HG03457 (cell line): Measurements from ENCODE around the gene IRX4.
"Not testable (repeated sequence)": the region's sequence is repeated elsewhere in the genome, so short reads cannot be mapped to it uniquely, and the experiment has no call there.

Experiments used
- ATAC-seq: cut with Tn5 transposase; IDR thresholded peaks from one replicate; pipeline ENCODE4 v1.9.1; 2021; ENCODE audit warnings: moderate number of reproducible peaks; ENCODE audit not compliant: unreplicated experiment

Gene IRX4

DNA sequence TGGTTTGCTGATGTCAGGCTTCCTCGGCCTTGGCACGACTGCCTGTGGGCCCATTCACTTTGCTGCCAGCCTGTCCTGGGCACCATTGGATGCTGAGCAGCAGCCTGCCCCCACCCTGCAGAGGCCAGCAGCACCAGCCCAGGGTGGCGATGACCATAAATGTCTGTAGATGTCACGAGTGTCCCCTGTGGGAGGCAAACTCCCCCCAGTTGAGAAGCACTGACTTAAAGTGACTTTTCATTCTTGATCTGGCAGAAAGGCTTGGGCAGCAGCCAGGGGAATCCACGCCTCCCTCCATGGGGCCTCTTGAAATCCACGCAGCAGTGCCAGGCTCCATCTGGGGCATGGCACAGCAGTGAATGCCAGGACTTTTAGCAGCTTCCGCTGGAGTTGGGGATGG, 21.8 kb downstream of the IRX4 start:
- ATAC-seq, result no peak

DNA sequence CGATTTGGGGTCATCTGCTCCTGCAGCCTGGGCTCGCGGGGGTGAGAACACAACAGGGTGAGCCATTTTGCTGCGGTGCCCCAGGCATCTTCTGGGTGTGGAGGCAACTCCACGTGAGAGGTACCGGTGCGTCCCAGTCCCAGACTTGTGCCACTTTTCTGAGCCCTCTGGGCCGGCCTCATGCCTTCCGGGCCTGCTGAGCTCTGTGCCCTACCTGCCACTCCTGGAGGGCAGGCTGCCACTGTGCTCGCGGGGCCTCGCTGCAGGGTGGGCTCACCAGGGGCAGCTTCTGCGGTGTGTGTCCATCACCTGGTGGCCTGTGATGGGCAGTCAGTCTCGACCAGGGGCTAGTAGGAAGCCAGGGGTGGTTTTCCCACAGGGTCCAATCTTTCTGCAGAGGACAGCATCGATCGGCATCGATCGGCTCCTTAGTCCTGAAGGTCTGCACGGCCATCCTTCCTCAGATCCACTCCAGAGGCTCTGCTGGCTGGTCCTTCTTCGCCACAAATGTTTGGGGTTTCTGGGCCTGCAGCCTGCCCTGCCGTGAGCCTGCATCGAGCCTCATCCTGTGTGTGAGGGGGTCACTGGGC, 22.6 kb downstream of the IRX4 start:
- ATAC-seq, result no peak

DNA sequence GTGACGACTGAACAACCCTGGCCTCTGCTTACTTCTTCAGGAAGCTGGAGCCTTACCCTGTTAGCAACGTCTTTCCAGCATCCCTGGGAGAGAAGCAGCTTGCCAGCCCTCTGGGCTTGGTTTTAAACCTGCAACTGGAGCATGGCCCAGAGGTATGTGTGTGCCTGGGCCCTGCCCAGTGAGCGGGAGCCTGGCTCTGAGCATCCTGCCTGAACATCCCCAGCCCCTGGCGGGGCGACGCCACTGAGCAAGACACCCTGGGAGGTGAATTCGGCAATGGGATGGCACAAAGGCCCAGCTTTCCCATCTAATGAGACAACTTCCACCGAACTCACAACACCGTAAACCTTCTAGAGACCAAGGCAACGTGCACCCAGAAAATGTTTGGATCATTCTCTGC, 23.6 kb downstream of the IRX4 start:
- no peak for ATAC-seq

DNA sequence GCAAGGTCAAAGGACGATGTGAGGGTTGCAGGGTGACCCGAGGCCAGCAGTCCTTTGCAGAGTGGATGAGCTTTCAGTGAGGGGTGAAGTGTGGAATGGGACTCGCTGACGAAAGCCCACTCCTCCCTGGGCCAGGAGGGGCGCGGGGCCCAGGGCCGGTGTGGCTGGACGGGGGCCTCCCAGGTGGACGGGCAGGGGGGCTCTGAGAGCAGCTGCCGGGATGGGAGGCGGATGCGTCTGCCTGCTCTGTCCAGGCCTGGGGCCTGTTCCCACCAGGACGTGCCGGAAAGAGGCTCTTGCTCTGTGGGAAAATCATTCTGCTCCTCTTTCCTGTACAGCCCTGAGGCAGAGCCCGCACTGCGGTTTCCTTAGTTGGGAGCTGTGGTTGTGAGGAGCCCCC, 24.3 kb downstream of the IRX4 start:
- ATAC-seq, result no peak

DNA sequence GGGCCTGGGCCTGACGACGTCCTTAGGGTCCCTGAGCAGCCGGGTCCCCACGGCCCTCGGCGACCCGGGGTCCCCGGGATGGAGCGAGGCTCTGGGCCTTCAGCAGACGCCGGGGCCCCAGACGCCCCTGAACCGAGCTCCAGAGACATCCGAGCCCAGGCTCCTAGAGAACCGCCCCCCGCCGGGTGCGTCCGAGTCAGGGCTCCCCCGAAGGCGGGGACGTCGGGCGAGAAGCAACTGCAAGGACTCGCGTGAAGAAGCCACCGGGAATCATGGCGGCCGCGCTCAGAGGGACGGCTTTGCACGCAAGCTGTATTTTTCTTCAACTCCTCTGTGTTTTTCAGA, 25.5 kb downstream of the IRX4 start:
- no peak for ATAC-seq

DNA sequence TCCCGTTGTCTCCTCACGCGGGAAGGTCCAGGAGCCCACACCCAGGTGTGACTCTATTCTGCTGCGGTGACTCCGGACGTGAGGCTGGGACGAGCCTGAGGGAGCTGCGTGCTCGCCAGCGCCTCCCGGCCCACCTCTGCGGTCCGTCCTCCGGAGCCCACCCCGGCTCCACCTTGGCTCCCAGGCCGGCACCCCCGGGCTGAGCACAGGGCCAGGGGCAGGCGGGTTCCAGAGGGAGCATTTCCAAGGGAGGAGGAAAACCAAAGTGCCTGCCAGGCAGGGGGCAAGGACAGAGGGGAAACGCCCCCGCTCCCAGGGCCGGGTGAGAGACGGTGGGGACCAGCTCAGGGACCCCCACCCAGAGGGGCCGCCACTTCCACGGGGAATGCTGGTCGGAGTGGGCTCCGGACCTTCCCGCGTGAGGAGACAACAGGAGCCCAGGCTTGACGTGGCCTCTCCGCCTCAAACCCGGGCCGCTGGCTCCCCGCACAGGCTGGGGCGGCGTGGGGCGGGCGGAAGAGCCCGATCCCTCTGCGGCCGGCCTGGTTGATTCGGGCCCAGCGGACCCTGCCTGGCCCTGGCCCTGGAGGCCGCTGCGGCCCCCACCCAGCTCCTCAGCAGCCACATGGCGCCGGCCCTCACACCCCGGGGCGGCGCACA, 26.0 kb downstream of the IRX4 start:
- ATAC-seq, result no peak

DNA sequence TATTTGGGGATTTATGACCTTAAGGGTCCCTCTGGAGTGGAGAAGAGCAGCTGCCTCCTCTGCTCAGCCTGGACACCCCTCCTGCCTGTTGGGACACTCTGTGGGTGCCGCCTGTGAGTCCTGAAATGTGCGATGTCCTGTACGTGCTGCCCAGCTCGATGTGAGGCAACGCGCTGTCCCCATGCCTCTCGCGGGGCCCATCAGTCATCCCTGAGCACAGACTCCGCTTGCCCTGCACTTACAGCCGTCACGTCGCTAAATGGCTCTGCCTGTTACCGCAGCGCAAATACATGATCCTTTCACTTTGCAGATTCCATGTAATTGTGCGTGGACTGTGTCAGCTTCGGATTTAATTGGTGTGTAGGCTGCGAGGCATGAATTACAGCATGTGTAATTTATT, 27.1 kb downstream of the IRX4 start:
- ATAC-seq, result no peak

DNA sequence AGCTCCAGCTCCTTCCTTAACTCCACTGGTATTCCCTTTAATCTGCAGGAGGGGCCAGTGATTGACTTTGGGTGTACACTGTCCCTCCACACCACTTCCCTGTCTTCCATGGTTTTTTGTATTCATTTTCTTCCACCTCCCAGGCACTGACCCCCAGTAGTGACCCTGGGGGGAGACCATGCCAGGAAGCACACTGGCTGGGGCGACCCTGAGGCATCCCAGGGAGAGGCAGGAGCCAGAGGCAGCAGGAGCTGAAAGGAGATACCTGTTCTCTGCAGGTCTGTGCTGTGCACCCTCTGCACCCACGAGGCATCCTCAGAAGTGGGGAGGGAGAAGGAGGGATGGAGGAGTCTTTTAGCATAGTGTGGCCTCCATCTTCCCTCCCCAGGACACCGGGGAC, 27.6 kb downstream of the IRX4 start:
- no peak for ATAC-seq

DNA sequence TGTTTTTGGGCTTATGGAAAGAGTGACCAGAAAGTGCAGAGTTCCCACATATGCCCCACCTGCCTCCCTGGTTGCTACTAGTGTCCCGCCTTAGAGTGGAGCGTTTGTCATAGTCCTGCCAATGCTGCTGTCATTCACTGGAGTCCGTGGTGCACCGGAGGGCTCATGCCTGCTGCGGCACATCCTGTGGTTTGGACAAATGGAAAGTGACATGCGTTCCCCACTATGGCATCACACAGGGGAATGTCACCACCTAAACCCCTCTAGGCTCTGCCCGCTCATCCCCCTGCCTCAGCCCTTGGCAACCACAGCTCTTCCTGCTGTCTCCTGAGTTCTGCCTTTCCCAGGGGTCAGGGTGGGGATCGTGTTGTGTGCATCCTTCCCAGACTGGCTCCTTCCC, 29.2 kb downstream of the IRX4 start:
- no peak for ATAC-seq

DNA sequence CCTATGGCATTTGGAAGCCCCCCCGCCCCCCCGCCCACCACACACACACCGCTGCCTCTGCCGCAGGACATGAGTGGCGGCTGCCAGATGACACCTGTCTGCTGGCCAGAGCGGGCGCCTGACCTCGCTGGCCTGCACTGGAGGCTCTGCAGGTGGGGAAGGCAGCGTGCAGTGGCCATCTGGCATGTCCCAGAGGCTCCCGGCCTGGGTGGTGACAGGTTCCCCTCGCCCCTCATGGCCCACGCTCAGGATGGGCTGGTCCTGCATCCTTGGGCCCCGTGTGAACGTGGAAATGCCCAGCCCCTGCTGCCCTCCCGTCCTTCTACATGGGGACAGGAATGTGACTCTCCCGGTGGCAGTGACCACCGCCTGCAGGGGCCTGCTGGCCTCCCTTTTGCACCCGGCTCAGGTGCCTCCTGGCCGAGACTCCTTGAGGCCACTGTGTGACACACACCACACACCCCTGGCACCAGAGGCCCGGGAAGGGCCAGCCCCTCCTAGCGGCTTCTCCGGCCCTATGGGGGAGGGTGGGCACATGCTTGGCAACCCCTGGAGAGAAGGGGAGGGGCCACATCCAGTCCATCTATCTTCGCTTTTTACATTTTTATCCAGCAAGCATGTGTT, 30.3 kb downstream of the IRX4 start:
- ATAC-seq, result no peak

DNA sequence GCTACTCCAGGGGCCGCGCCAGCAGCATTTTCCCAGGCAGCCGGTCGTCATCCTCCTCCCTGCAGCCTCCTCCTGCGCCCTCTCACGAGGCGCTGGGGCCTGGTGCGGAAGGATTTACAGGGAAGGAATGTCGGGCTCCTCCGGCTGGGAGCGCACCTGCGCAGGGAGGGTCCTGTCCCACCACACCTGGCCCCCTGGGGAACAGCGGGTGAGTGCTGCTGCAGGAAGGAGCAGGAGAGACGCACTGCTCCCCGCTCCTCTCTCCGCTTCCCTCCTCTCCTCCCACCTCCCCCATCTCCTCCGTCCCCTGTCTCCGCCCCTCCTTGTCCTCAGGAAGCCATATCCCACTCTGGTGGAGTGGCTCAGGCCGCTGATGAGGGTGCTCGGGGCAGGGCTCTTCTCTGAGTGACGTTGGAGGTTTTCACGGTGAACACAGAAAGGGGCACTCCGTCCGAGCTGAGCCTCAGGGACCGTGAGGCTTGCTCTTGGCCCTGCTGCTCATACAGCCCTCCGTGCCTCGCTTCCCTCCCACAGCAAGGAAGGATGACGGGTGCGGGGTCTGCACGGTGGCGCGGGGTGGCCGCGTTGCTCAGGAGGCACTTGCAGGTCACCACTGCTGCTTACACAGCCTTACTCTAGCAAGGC, 31.3 kb downstream of the IRX4 start:
- ATAC-seq, result no peak

DNA sequence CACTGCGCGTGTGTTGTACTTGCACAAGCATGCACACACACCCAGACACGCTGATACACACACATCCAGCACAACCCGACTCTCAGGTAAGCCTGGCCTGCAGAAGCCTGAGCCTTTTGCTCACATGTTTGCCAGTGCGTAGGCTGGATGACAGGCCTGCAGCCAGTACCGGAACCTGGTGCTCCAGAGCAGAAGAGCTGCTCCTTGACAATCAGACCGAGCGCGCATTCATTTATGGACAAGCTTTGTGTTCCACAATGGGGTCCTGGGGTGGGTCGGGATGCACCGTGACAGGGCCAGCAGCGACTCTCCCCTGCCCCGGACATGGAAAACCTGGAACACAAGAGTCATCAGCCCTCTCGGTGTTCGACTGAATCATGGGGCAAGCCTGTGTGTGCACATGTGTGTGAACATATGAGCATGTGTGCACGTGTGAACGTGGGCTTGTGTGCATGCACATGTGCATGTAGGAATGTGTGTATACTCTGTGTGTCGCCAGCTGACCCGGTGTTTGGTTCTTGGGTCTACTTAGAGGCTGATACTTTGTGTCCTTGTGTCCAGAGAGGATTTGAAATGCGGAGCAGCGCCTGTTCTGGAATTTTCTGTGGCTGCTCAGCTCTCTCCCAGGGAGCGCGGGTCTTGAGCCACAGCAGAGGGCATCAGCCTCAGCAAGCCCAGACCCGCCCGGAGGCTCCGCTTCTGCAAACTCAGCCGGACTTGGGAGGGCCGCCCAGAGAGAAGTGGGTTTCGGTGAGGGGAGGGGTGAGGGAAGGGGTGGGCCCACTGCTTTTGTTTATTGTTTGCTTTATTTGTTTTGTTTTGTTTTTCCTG, 32.2 kb downstream of the IRX4 start:
- ATAC-seq, result no peak

DNA sequence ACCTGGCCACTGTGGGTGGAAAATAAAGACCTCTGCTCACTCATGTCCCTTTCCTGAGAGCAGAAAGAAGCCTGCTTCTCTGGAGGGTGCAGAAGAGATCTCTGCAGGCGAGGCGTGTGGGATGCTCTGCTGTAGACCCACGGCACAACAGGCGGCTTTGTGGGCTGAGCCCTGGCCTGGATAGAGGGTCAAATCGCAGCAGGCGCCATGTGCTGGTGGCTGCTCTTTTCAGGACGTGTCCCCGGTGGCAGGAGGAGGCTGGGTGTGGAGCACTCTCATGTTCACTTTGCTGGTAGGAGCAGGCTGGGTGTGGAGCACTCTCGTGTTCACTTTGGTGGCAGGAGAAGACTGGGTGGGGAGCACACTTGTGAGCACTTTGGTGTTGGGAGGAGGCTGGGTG, 35.1 kb downstream of the IRX4 start:
- no peak for ATAC-seq

DNA sequence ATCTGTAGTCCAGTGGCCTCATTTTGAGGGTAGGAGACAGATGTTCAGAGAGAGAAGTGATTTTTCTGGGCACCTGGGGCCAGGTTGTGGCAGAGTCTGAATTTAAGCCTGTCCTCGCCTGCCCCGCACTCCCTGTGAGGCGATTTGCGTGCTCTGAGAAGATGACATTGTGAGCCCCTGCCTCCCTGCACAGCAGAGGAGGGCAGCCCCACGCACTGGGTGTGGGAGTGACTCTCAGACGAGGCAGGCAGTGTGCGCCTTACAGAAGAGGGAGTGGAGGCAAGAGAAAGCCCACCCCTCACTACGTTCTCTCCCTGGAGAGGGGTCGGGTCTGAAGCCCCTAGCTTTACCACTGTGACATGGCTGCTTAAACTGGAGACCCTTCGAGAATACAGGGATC, 35.7 kb downstream of the IRX4 start:
- no peak for ATAC-seq

DNA sequence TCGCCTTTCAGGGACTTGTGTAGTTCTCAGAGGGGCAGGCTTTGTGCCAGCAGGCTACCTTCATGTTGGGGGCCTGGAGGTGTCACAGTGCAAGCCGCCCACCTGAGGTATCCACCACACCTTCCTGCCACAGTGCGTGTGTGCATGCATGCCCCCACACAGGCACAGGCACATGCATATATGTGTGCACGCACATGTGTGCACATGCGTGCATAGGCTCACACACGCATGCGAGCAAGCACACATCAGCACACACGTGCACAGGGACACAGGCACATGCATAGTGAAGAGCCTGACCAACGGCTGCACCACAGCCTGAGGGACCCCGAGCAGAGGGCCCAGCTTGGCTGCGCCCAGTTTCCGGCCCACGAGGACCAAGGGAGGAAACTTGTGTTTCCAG, 36.1 kb downstream of the IRX4 start:
- no peak for ATAC-seq

DNA sequence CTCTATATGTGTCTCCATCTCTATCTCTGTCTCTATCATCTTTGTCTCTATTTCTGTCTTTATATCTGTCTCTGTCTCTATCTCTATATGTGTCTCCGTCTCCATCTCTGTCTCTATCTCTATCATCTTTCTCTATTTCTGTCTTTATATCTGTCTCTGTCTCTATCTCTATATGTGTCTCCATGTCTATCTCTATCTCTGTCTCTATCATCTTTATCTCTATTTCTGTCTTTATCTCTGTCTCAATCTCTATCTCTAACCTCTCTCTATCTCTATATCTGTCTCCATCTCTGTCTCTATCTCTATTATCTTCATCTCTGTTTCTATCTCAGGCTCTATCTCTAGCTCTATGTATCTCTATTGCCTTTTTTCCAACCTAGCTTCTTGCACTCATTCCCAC, 37.0 kb downstream of the IRX4 start:
- ATAC-seq, result no peak

DNA sequence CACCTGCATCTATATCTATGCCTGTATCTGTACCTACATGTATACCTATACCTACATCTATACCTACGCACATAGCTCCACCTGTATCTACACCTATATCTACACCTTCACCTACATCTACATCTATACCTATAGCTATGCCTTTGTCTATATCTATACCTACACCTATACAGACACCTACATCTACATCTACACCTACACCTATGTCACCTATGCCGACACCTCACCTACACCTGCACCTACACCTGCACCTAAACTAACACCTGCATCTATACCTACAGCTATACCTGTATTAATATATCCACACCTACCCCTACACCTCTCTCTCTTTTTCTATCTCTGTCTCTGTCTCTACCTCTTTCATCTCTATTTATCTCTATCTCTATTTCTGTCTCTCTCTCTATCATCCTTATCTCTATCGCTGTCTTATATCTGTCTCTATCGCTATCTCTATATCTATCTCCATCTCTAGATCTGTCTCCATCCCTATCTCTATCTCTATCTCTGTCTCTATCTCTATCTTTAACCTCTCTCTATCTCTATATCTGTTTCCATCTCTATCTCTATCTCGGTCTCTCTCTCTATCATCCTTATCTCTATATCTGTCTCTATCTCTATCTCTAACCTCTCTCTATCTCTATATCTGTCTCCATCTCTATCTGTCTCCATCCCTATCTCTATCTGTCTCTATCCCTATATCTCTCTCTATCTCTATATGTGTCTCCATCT, 37.9 kb downstream of the IRX4 start:
- ATAC-seq, result no peak

DNA sequence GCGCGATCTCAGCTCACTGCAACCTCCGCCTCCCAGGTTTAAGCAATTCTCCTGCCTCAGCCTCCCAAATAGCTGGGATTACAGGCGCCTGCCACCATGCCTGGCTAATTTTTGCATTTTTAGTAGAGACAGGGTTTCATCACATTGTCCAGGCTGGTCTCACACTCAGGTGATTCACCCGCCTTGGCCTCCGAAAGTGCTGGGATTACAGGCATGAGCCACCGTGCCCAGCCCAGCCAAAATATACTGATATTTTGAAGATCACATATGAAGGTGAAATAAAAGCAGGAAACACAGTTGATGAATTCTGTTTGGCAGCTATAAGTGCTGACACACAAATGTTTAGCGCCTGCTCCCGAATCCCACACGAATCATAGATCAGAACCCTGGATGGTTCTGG, 39.0 kb downstream of the IRX4 start:
- ATAC-seq, result not testable (repeated sequence)

DNA sequence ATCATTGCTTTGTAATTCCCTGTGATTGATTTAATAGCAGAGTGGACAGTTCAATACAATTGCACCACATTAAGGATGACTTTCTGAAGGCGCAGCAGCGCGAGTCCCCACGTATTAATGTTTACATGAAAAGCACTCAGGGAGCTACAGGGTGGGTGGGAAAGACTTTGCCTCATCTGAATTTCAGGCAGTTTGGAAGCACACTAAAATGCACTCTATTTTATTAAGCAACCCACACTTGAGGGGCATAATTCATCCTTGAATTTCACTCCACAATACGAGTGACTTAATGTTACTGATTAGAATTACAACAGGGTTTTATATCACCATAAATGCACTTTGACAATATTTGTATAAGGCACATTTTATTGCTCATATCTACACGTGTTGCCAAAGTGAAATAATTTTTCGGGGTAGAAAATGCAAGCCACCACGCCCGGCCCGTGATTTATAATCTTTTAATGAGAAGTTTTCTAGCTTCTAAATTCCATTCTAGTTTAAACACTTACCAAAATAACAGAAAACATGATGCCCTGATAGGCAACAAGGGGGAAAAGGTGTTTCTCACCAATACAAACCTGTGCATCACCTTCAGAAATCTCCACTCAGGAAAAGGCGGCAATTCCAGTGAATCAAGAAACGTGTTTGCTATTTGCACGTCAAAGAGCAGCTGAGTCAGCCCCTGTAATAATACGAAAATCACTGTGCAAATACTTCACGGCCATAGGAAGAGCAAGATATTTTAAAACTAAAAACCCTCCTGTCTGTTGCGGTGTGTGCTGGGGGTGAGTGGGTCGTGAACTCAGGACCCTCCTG, 40.5 kb downstream of the IRX4 start:
- ATAC-seq, result no peak
